HFF-Myc (cell line): ENCODE measurements around the gene AMBRA1.

ENCODE experiments used
- DNase-seq: peaks from one replicate; pipeline ENCODE4 v3.0.0-alpha.2; 2011; ENCODE audit warnings: low read depth; ENCODE audit errors: extremely low read depth
- H3K4me3 ChIP-seq: replicated peaks from 2 replicates; pipeline ENCODE4 v1.5.1; 2011; ENCODE audit warnings: low read depth, mild to moderate bottlenecking, control low read depth, low read length
- CTCF ChIP-seq: IDR thresholded peaks from 2 replicates; pipeline ENCODE4 v1.5.1; 2012; ENCODE audit warnings: mild to moderate bottlenecking, low read depth, low read length, control low read depth; ENCODE audit errors: missing control alignments

AMBRA1 gene

GRCh38 chr11:46535688-46536087, 58.1 kb downstream of the AMBRA1 start:
- TF ChIP-seq CTCF: no peak
- no peak overlapping the region for H3K4me3 ChIP-seq
- no peak for DNase-seq

DNA sequence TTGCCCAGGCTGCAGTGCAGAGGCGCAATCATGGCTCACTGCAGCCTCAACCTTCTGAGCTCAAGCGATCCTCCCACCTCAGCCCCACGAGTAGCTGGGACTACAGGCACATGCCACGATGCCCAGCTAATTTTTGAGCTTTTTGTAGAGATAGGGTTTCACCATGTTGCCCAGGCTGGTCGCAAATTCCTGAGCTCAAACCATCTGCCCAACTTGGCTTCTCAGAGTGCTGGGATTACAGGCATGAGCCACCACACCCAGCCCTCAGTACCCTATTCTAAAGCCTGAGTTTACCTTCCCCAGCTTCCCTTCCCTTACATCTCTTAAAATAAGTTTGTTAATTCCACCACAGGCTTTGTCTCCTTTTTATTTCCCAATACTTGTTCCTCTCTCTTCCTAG, 59.1 kb downstream of the AMBRA1 start:
- DNase-seq: no peak
- no peak overlapping the region for H3K4me3 ChIP-seq
- TF ChIP-seq CTCF: no peak

GRCh38 chr11:46533396-46534100, 60.3 kb downstream of the AMBRA1 start:
- H3K4me3 ChIP-seq: no peak overlapping the region
- DNase-seq: no peak
- no peak for TF ChIP-seq CTCF

DNA sequence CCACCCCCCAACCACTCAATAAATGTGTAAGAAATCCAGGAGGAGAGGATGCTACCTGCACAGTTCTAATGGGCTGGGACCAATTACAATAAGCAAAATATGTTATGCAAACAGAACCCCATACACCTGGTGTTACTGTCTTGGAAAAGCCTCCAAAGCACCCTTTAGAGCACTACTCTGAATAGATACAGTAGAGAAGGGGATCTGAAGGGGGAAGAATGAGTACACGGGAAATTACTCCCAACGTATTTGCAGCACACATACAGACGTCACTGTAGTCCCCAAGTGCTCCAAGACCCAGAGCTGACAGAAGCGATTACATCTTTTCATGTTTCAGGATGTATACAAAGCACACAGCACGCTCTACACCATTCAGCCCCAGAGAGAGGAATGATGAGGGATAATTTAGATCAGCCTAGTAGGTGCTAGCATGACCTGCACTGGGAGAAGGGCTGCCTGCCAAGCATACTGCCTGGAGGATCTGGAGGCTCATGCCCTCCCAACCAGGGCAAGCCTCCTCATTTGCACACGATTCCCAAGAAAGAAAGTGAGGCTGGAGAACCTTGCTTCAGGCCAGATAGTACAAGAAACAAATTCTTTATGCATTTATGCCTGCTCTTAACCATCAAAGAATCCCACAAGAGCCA, 63.8 kb downstream of the AMBRA1 start:
- TF ChIP-seq CTCF: no peak
- no peak for DNase-seq
- no peak overlapping the region for H3K4me3 ChIP-seq

DNA sequence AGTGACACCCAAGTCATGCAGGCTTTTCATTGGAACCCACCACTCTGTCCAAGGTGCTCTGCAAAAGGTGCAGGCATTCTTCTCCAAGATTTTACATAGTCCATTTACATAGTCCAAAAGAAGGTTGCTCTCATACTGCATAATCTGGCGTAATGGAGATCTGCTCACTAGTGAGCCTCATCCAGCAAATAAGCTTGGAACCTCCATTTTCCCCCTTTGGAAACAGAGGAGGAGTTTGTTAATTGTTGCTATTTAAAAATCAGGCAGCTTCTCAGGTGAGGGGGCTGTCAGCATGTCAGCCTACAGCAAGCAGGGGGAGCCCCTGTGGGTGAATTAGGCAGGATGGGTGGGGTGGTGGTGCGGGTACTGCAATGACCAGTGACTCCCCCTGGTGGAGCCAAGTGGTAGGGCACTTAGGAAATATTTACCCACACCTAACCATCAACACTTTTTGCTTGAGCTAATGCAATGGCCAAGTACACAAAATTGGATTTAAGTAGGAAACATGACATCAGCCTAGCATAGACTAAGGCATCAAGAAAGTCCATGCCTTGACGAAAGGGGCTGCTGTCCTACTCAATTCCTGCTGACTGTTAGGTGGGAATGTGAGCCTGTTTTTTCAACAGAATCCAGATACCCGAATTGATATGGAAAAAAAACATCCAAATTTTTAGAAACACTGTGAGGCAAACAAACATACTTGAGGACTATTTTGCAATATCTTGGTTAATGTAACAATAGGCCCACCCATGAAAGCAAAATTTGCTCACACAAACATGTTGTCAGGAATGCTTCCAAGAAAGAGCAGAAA, 64.5 kb downstream of the AMBRA1 start:
- H3K4me3 ChIP-seq: no peak overlapping the region
- no peak for DNase-seq
- TF ChIP-seq CTCF: peak; percentile 96

- DNase-seq: no peak
- no peak overlapping the region for H3K4me3 ChIP-seq
- TF ChIP-seq CTCF: no peak
Observed at GRCh38 chr11:46528445-46529094, 65.3 kb downstream of the AMBRA1 start.
